IPS-18c (cell line): Measurements from ENCODE around the gene SCGB1A1.

Experiments used
- H3K4me3 ChIP-seq: 2 replicates; pipeline ENCODE4 v1.7.0; 2013; ENCODE audit warnings: low read depth, mild to moderate bottlenecking, low read length, moderate library complexity; ENCODE audit not compliant: insufficient read depth
- H3K9me3 ChIP-seq: one replicate; pipeline ENCODE4 v1.6.1; 2013; ENCODE audit warnings: mild to moderate bottlenecking, low read length, moderate library complexity; ENCODE audit not compliant: control insufficient read depth, insufficient read depth

SCGB1A1 gene

DNA sequence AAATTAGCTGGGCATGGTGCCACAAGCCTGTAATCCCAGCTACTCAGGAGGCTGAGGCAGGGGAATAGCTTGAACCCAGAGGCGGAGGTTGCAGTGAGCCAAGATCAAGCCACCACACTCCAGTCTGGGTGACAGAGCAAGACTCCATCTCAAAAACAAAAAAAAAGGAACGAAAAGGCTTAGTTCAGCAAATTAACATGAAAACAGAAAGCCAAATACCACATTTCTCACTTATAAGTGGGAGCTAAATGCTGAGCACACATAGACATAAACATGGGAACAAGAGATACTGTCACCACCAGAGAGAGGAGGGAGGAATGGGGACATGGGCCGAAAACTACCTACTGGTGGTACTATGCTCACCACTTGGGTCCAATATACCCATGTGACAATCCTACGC is 38.6 kb downstream of the SCGB1A1 start:
- Histone ChIP-seq H3K4me3 (no peak overlapping the region), H3K9me3 (no peaks in the 10 kb centered on the region)

DNA sequence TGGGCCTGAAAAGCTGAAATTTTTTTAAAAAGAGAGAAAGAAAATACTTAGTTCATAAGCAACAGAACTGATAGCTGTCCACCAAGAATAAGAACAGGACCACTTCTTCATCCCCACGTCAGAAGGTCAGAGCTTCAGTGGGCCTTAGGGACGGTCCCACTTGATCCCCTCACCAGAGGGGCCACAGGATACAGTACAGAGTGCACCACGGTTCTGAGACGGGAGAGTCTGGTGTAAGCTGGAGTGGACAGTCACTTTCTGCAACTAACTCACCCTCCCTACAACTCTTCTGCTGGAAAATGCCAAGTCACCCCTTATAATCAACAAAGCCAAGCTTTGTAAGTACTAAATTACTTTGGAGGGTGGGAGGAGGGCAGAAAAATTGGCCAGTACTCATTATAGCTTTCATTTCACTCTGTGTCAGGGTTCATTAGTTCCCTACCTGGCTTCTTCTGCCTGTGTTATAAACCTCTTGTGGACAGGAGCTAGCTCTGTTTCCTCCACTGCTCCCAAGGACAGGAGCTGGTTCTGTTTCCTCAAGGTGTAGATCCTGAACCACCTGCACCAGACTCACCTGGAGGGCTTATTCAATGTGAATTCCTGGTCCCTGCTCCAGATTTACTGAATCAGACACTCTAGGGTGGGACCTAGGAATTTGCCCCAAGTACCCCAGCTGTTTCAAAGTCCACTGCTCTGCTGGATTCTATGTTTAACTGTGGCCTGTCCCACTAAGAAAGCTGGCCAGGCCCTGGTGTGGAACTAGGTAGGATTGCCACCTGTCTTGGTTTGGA is 39.6 kb downstream of the SCGB1A1 start:
- Histone ChIP-seq H3K4me3 (no peak overlapping the region), H3K9me3 (no peaks in the 10 kb centered on the region)

DNA sequence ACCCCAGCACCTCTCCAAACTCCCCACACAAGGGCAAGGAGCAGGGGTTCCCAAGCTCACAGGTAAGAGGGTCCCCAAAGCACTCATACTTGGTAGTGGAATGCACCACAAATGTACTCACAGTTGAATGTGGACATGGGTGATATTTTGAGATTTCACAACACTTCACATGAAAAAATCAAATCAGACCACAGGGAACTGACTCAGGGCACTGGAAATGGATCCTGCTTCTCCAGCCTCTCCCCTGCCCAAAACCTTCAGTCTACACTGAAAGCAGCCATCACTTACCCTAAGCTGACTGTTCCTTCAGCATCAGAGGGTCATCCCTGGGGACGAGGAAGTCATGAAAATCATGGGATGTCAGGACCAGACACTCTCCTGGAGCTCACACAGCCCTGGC is 40.2 kb downstream of the SCGB1A1 start:
- Histone ChIP-seq H3K9me3 (no peaks in the 10 kb centered on the region), H3K4me3 (no peak overlapping the region)

DNA sequence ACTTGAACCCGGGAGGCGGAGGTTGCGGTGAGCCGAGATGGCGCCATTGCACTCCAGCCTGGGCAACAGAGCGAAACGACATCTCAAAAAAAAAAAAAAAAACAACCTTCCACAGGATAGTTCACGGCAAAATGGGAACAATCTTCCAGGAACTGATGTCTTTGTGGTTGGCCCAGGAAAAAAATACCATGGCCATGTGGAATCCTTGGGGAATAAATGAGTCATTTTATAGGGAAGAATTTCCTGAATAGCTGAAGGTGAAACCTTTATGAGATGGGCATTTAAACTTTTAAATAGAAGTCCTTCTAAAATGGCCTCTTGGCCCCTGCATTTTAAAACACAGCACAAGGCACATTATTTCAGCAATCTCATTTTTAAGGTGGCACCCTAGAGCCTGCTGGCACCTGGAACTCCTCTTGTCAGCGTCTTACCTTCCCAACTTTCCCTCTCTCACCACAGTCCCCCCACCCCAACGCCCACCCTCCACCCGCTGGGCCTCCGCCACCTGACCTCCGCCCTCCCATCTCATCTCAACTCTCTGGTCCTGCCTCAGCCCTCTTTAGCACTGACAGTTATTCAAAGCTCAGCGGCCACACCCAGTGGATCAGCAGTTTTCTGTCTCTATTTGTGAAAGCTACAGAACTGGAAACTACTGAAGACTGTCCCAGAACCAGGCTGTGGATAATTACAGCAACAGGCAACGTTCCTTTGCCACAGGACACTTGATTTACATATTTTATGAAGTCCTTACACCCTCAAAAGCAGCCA is 43.1 kb downstream of the SCGB1A1 start:
- Histone ChIP-seq H3K9me3 (no peaks in the 10 kb centered on the region), H3K4me3 (no peak overlapping the region)

DNA sequence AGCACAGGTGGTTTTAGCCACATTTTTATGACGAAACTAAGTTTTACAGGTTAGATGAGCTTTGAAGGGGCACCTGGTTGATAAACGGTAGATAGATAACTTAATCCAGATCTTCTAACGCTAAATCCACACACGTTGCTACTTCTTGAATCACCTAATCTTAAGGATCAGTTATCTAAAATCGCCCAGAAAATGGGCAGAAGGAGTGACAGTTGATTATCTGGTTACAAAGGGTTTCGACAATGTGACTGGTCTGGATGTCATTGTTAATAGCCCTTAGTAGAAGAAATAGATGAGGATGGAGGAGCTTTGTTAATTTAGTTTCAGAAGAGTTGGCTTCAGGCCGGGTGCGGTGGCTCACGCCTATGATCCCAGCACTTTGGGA is 43.7 kb downstream of the SCGB1A1 start:
- Histone ChIP-seq H3K4me3 (no peak overlapping the region), H3K9me3 (no peaks in the 10 kb centered on the region)

DNA sequence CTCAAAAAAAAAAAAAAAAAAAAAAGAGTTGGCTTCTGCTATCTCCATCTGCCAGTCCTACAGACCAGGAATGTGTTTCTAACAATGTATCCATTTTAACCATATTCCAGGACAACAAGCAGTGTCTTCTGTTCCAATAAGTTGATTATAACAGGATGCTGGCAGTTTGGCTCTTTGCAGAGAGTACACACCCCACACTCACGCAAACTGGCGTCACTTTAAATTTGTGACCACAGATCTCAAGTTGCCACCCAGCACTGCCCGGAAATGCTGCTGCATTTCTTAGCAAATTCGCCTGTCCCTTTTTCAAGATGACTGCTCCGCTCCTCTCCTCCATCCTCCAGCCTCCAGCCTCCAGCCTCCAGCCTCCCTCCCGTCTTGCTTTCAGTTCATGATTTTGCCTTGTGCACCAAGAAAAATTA is 44.3 kb downstream of the SCGB1A1 start:
- Histone ChIP-seq H3K4me3 (no peak overlapping the region), H3K9me3 (no peaks in the 10 kb centered on the region)

DNA sequence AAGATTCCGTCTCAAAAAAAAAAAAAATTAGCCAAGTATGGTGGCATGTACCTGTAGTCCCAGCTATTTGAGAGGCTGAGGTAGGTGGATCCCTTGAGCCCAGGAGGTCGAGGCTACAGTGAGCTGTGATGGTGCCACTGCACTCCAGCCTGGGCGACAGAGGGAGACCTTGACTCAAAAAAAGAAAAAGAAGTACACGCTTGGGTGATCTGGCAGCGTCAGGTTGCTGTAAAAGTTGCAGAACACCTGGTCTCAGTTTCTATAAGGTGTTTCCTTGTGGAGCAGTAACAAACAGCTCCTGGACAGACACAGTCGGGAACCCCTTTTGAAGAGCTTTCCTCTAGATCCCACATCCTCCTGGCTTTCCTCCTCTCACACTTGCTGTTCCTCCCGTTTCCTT is 45.8 kb downstream of the SCGB1A1 start:
- no peak overlapping the region for H3K4me3 ChIP-seq

DNA sequence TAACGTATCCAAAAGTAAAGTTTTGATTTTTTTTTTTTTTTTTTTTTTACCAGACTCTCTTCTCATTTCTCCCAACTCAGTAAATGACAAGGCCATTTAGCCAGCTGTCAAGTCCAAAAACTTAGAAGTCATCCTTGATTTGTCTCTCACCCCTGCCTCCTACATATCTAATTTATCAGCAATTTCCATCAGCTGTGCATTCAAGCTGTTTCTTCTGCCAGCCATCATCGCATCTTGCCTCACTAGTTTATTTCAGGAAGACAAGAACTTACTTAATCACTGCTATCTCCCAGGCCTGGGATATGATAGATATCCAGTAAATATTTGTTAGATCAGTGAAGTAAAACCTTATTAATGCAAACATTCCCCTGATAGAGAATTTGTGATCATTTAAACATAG is 47.6 kb downstream of the SCGB1A1 start:
- Histone ChIP-seq H3K4me3 (no peak overlapping the region), H3K9me3 (no peaks in the 10 kb centered on the region)

More for the DNA sequence above, 45.8 kb downstream of the SCGB1A1 start:
- no peaks in the 10 kb centered on the region for H3K9me3 ChIP-seq

DNA sequence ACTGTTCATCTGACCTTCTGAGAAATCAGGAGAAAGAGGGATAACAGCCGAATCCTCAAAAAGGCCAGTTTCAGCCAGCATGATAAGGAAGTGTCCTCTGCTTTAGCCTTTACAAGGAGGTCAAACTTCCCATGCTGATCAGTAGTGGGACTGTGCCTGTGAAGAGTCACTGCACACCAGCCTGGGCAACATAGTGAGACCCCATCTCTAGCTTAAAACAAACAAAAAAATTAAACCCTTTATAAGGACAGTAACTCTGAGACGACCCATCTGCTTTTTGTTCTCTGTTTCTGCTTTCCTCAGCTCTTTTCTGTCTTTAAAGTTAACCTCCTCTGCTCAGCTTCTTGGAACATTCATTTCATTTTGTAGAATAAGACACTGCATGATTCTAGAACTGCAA is 49.7 kb downstream of the SCGB1A1 start:
- no peak overlapping the region for H3K4me3 ChIP-seq
- H3K9me3 ChIP-seq: no peaks in the 10 kb centered on the region

DNA sequence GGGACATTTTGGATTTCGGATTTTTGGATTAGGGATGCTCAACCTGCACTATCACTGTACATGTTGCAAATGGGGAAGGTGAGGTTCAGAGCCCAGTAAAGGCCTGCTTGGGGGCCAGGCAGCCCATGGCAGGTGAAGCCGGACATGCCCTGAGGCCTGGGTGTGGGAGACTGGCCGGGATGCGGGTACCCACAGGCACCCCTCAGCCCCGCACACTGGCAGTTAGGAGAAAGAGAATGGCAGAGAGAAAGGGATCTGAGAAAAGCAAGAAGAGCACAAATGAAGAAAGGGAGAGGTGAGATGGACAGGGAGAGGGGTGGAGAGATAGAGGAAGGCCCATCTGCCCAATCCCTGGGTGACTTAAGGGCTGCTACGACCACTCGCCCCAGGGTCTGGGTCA is 52.8 kb downstream of the SCGB1A1 start:
- H3K9me3 ChIP-seq: no peaks in the 10 kb centered on the region
- H3K4me3 ChIP-seq: no peak overlapping the region

DNA sequence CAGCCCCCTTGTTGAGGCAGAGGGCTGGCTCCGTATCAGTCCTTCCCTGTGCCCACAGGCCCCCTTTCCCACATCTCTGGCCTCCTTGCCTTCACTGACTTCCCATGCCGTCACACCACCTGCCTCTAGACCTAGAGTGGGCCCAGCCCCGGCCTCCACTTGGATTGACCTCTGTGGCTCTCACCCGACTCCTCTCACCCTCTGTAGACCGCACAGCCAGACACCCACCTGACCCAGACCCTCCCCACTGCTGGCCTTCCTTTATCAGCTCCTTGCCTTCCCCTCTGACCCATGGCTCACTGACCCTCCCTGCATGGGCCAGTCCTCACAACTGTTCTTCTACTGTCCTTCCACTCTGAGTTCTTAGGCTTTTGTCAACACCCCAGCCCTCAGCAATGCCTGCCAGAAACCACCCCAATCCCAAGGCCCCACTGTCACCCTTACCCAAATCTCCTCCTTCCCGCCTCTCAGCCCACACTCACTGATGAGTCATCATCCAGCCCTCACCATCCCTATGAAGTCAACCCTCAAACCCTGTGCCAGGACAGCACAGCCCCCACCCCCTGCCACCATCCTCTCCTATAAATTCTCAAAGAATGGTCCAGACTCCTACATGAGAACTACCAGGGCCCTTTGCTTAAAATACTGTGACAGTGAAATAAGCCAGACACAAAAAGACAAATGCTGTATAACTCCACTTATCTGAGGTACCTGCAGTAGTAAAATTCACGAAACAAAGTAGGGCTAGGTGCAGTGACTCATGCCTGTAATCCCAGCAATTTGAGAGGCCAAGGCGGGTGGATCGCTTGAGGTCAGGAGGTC is 53.4 kb downstream of the SCGB1A1 start:
- Histone ChIP-seq H3K4me3 (no peak overlapping the region), H3K9me3 (no peaks in the 10 kb centered on the region)
